ENCODE measurements around the gene PARP15.
"Not testable (repeated sequence)": the region's sequence is repeated elsewhere in the genome, so short reads cannot be mapped to it uniquely, and the experiment has no call there.

PARP15 gene

DNA sequence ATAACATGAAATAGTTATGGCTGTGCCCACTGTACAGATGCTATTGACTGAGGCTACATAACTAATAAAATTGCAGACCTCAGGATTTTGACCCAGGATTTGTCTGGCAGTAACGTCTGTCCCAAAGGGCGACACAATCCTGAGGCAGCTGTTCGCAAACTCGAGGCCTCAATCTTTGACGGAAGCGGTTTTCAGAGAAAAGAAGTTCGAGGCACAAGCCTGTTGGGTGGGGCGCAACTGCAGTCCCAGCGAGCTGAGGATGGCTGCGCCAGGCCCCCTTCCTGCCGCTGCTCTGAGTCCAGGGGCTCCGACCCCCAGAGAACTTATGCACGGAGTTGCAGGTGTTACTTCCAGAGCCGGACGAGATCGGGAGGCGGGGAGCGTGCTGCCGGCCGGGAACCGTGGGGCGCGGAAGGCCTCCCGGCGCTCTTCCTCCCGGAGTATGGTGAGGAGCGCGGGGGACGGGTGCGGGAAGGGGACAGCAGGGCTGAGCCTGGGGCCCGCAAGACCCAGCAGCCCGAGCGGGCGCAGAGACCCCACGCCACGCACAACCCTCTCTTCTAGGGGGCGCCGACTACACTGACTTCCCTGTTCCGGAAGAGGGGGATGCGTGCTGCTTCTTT lies at the start of gene PARP15:
TSS of gene PARP15 (plus strand) at position 242 of the 623 bp plus-strand sequence. CDS start at position 260, 18 bp downstream.
- no peak for DNase-seq (ENCODE audit: low read depth)

DNA sequence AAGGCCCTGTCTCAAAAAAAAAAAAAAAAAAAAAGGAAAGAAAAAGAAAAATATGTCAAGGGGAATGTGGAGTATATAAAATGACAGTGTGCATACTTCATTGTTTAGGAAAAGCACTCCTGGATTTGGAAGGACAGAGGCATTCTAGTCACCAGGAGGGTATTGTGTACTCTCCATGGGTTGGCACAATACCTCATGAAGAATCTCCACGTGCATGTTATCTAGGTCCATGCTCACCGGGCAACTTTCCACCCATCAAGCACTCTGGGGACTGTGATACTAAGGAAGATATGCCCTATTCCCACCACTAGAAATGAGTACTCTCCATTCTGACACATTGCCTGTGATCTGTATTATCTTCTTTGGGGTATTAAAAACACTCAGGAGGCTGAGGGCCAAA lies 47.3 kb upstream of the PARP15 start:
- DNase-seq (ENCODE audit: low read depth): no peak

DNA sequence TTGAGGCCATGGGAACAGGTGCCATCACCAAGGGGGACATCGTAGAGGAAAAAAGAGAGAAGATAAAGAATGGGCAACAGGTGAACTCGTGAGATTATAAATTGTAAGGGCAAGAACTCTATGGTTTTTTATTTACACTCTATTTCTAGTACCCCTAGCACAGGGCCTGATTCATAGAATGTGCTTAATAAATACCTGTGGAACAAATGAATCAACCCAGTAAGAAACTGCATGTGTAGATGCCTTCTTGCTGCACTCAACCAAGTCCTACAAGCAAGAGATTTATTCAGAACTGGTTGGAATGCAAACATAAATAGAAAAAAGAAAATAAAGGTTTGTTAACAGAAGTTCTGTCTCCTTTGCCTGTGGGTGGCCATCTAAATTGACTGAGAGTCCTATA lies 44.0 kb upstream of the PARP15 start:
- no peak for DNase-seq (ENCODE audit: low read depth)

- peak; percentile 11 for DNase-seq (ENCODE audit: low read depth)
Measured at GRCh38 chr3:122533931-122534334, 43.5 kb upstream of the PARP15 start.

DNA sequence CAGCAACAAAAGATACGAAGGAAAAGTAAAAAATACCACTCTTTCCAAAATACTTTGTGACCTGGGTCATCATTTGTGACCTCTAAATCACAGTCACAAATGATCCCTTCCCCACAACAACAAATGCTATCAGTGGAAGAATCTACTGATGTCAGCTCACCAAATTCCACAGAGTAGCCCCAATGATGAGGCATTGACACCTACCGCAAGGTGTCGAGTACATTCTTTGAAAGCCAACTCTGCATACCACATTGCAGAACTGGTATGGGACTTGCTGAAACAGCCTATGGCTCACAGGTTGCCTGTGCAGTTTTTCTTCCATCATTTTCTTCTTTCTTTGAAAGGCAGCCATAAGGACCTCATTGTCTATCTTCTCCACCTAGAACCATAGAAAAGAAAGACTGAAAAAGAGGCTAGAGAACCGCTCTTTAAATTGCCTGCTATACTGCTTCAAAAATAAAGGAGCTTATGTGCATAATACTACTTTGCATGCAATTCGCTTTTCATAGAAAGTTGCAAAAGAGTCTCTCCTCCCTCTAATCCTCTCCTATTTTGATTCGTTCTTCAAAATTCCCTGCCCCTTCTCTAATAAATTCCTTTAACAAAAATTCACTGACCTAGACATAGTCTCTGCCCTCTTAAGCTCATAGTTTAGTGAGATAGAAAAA lies 41.4 kb upstream of the PARP15 start:
- DNase-seq (ENCODE audit: low read depth): no peak

DNA sequence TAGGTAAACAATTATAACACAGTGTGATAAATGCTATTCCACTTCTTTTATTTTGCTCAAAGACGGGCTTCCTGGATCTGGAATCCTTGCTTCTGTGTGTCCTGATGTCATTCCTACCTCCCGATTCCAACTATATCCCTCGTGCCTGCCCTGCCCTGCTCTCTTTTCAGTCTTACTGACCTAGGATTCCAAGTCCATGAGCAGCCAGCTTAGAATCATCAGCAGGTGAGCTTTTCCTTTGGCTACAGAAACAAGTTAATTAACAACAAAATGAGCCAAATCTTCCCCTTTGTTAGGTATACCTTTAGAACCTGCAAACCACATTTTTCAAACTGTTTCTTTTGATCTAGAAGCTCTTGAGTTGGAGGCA lies 40.8 kb upstream of the PARP15 start:
- no peak for DNase-seq (ENCODE audit: low read depth)

DNA sequence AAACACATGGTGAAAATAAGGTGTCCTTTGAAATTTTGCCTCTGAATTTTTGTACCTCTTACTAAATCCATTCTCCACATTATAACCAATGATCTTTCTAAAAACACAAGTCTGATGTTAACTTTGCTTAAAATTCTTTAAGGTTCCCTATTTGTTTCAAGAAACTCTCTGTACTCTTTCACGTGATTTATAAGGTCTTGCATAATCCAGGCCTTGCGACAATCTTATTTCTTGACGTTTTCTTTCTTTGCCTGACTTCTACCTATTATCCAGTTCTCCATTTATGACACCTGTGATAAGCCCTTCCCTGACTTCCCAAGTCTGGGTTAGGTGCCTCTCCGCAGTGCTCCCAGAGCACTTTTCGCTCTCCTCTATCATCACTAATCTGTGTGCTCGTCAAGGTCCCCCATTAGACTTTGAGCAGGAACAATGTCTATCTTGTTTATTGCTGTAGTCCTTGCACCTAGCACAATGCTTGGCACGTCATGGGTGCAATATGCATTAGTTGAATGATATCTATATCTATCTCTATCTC lies 38.4 kb upstream of the PARP15 start:
- DNase-seq (ENCODE audit: low read depth): no peak

- DNase-seq (ENCODE audit: low read depth): no peak
Measured at GRCh38 chr3:122546151-122546550, 31.3 kb upstream of the PARP15 start.

DNA sequence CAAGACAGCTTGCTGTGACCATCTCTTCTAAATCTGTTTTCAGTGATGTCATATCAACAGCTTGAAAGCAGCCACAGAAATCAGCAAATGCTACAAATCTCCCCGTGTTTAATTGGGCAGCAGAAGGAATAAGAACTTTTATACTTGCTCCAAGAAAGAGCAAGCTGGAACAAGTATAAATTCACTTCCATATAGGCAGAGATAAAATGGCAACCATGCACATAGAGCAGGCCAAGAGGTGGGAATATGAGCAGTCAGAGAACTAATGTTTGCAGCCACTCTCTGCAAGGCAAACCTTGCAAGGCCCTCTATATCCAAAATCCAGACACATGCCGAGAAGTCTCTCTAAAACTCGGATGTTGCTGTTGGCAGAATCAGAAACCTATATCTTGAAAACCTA lies 29.4 kb upstream of the PARP15 start:
- no peak for DNase-seq (ENCODE audit: low read depth)

DNA sequence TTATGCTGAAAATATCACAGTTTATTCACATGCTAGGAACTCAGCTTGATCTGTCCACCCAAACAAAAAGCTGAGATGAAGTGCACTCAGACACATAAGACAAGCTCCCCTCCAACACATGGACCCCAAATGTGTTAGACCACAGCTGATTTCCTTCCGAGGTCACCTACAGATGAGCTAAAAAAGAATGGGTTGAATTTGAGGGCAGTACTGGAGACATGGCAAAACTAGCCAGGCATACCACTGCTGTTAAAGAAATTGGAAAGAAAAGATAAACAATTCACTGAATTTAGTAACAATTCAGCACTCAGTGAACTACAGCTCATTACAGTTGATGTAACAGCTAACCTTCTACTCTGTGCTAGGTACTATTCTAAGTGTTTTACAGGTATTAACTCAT lies 28.8 kb upstream of the PARP15 start:
- DNase-seq (ENCODE audit: low read depth): no peak

DNA sequence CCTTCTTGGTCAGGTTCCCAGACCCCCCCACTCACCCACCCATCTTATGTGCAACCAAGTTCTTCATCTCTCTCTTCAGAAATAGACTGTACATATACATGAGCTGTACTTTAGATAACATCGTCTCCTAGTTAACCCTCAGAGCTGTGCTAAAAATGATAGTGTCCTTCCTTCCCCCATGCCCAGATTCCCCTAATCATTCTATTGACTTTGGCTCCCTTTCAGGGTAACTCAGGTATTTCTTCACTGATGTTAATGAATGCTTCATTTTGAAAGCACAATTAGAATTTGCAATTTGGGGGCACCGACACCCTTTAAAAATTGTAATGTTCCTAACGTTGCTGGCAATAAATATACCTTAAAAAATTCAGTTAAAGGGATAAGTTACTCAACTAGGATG lies 24.3 kb upstream of the PARP15 start:
- no peak for DNase-seq (ENCODE audit: low read depth)

DNA sequence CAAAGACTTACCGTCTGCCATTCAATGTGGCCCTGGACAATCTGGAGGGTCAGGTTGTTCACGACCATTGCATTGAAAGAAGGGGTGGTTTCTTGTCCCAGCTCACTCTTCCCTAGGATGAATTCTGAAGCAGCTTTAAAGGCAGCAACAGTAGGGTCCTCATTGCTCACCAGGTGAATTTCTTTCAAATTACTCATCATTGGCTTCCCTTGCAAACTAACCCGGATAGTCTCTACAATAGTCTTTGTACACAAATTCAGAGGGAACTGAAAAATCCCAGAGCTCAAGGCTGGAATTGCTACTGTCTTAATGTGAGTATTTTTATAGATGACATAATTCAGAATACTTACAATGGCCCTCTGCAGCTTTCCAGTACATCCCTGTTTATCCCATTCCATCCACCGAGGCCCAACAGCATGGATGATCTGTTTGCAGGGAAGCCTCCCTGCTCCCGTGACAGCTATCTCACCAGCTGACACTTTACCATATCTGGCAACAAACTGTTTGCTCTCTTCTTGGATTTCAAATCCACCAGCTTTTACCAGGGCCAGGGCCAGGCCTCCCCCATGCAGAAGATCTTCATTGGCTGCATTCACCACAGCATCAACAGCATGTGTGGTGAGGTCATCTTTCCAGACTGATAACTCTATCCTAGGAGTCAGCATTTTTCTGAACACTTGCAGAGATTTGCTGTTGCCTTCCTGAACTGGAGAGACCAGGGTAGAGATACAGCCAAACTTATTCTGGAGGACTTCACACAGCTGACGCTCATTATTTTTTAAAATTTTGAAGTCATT lies 22.0 kb upstream of the PARP15 start:
- no peak for DNase-seq (ENCODE audit: low read depth)

GRCh38 chr3:122557356-122557755 lies 20.1 kb upstream of the PARP15 start:
- no peak for DNase-seq (ENCODE audit: low read depth)

GRCh38 chr3:122558605-122559004 lies 18.8 kb upstream of the PARP15 start:
- DNase-seq (ENCODE audit: low read depth): no peak

DNA sequence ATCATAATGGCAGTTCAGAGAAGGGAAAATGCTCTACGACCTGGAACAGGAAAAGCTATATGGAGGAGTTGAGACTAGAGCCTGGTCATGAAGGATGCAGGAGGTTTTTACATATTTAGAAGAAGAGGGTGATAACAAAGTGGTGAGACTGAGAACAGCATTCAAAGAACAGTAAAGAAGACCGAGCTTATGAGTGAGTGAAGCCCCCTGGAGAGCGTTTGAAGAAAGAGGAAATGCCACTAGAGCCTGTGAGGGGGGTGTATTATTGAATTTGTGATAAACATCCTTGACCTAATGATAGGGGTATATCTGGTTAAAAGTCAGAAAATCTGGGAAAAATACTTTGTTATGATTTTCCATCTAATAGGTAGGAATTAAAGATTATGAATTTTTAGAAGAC lies 17.5 kb upstream of the PARP15 start:
- no peak for DNase-seq (ENCODE audit: low read depth)

- DNase-seq (ENCODE audit: low read depth): peak; percentile 23
Measured at GRCh38 chr3:122560680-122561079, 16.8 kb upstream of the PARP15 start.

DNA sequence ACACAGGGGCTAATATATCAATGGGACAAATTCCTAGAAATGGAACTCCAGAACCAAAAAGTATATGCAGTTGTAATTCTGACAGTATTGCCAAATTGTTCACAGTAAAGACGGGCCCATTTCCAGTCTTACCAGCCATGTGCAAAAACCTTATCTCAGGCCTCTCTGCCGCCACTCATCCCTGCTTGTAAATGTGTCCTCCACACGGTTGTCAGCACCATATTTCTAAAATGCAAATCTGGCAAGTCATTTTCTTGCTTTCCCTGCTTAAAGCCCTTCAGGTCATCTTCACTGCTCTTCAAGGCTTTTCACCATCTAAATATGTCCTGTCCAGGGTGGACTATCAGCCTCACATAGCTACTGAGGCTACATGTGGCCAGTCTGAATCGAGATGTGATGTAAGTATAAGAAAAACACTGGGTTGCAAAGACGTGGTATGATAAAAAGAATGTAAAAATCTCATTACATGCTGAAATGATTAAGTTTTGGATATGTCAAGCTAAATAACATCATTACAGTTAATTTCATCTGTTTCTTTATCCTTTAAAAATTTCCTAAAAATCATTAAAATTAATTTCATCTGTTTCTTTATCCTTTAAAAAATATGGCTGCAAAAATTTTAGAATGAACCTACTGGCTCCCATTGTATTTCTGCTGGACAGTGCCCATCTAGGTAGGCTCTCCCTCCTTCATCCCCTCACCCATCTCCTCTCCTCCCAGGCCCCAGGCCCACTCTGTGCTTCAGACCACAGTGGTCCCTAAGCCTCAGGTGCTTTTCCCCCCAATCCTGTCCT lies 14.3 kb upstream of the PARP15 start:
- no peak for DNase-seq (ENCODE audit: low read depth)

GRCh38 chr3:122563717-122564025 lies 13.8 kb upstream of the PARP15 start:
- no peak for DNase-seq (ENCODE audit: low read depth)

- DNase-seq (ENCODE audit: low read depth): peak; percentile 26
Measured at GRCh38 chr3:122564155-122564912, 13.1 kb upstream of the PARP15 start, which contains the start of the genes DTX3L and PARP9. Gene DTX3L (plus strand): TSS chr3:122564338. CDS start chr3:122564427, 89 bp downstream. Gene PARP9 (minus strand): TSS chr3:122564300. CDS start chr3:122559620, 4,680 bp downstream.

DNA sequence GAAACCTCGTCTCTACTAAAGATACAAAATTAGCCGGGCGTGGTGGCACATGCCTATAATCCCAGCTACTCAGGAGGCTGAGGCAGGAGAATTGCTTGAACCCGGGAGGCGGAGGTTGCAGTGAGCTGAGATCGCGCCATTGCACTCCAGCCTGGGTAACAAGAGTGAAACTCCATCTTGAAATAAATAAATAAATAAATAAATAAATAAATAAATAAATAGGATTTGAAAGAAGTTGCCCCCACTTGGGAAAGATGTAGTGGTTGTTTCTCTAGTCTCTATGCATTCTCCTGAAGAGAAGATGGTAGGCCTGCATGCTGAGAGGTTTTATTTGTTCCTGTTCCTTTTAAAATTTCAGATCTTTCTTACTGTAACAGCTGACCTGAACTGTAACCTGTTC lies 9.3 kb upstream of the PARP15 start:
- DNase-seq (ENCODE audit: low read depth): not testable (repeated sequence)

- no peak for DNase-seq (ENCODE audit: low read depth)
Measured at GRCh38 chr3:122568755-122569154, 8.7 kb upstream of the PARP15 start.
